GM21367 (cell line): ENCODE data around the gene GPR139.

Experiments
- ATAC-seq: cut with Tn5 transposase; IDR thresholded peaks from one replicate; pipeline ENCODE4 v1.9.1; 2021; ENCODE audit not compliant: unreplicated experiment

Gene GPR139

DNA sequence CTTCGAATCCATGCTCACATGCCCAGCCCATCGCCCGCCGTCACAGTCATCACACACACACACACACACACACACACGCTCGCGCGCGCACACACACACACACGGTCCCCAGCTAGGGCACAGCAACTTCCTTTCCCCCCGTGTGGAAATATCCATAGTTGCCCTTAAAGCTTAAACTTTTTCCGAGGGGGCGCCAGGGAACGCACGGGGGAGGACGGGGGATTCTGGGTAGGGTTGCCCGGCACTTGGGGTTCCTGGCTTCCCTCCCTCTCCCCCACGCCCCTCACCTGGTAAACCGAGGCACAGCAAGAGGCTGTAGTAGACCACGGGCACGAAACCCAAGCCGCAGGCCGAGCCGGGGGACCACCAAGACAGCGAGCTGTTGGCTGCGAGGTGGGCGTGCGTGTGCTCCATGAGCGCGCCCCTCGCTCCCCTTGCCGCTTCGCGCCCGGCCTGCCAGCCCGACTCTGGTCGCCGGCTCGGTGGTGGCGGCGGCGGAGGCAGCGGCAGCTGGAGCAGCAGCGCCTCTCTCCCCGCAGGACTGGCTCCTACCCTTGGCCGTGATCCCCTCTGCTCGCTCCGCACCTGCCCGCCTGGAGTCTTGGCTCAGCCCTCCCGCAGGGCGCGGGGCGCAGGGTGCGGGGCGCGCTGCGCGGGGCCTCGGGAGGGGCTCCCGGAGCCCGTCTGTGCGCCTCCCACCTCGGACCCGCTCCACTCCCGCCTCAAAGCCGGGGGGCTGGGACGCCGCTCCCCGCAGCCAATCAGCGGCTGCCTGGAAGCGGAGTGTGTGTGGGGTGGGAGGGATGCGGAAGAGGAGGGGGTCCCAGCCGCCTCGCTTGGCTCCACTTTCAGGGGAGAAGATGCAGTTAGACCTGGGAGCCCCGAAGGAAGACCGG, at the start of gene GPR139:
GPR139 (minus strand) TSS at position 688 of the 896 bp plus-strand sequence; CDS start at position 414, 274 bp downstream.
- no peak for ATAC-seq

- no peak for ATAC-seq
Observed at GRCh38 chr16:20122011-20122410, 48.3 kb upstream of the GPR139 start.

DNA sequence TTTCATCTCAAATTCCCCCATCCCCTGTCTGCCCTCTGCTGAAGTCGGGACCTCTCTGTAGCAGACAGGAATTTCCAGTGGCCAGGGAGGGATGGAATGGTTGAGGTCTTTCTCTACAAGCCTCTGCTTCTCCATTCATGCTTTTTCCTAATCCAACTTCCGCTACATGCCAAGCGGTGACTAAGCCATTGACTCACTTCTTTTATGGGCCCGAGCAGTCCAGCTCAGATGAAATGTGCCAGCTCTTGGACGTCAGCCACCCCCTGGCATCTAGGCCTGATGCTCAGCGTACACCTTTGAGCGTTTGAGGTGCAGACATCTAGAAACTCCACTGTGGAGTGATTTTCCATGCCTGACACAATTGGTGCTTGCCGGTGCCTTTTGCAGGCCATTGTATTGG, 40.7 kb upstream of the GPR139 start:
- no peak for ATAC-seq

- no peak for ATAC-seq
Observed at GRCh38 chr16:20111143-20111542, 37.5 kb upstream of the GPR139 start.

GRCh38 chr16:20107083-20107482, 33.4 kb upstream of the GPR139 start:
- ATAC-seq: no peak

- ATAC-seq: no peak
Observed at GRCh38 chr16:20104563-20105183, 31.0 kb upstream of the GPR139 start.

- no peak for ATAC-seq
Observed at GRCh38 chr16:20102521-20102920, 28.8 kb upstream of the GPR139 start.

GRCh38 chr16:20102021-20102420, 28.3 kb upstream of the GPR139 start:
- no peak for ATAC-seq

DNA sequence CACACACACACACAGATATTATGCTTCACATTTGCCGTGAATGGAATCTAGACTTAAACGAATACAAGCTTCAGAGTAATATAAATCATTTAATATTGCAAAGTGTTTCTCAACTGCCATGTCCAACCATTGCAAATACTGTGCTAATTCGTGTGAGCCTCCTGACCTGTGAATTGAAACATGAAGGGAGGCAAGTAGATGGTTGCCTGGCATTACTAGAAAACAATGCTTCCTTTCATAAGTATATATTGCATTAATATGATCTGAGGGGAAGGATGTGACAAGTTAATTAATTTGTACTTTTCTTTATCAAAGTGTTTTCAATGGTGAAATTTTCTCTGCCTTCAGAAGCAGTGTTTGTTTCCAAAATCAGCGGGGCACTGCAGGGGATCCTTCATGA, 25.7 kb upstream of the GPR139 start:
- no peak for ATAC-seq

- ATAC-seq: no peak
Observed at GRCh38 chr16:20094157-20094556, 20.5 kb upstream of the GPR139 start.

- ATAC-seq: no peak
Observed at GRCh38 chr16:20089246-20089965, 15.7 kb upstream of the GPR139 start.

- no peak for ATAC-seq
Observed at GRCh38 chr16:20084624-20085226, 11.0 kb upstream of the GPR139 start.

DNA sequence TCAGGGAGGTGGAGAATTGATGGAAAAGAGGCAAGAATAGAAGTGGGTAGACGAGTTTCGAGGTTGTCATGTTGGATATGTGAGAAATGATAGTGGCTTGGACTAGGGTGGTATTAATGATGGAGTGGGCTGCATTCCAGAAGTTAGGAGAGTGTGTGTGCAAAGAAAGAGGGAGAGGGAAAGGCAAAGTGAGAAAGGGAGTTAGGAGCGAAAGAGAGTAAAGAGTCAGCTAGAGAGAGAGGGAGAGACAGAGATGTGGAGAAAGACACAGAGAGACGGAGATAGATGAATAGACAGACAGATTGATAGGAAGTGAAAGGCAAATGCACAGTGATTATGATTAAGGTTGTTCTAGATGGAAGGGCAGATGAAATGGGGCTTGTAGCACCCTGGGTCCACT, 5.4 kb upstream of the GPR139 start:
- ATAC-seq: no peak

DNA sequence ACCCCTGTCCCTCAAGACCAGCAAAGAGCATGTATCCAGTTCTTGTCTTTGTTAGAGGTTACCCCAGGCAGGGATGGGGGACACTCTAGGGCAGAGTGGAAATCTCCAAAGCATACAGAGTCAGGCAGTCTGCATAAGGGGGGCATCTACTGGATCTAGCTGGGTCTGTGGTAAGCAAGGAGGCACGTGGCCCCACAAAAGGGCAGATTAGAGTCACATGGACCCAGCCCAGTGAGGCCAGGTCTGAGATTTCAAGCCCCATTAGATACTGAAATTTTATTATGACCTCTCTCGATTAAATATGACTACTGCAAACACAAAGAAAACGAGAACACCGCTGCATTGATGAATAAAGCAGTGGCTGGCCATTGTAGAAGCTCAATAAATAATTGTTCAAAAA, 1.6 kb upstream of the GPR139 start:
- ATAC-seq: no peak

- no peak for ATAC-seq
Observed at GRCh38 chr16:20074099-20074991, 655 bp upstream of the GPR139 start.

DNA sequence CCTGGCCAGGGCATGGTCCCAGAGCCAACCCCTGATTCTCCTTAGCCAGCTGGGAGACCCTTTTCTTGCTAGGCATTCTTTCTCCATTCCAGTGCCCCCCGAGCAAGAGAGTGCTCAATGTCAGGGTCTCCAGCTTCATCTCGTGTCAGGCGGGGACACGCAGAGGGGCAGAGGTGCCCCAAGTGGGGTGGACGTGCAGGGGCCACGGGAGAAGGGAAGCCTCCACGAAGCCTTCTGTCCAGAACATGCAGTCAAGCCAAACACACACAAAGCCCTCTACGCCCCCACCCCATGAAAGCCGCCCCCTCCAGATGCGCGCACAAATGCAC, 852 bp downstream of the GPR139 start:
- no peak for ATAC-seq

DNA sequence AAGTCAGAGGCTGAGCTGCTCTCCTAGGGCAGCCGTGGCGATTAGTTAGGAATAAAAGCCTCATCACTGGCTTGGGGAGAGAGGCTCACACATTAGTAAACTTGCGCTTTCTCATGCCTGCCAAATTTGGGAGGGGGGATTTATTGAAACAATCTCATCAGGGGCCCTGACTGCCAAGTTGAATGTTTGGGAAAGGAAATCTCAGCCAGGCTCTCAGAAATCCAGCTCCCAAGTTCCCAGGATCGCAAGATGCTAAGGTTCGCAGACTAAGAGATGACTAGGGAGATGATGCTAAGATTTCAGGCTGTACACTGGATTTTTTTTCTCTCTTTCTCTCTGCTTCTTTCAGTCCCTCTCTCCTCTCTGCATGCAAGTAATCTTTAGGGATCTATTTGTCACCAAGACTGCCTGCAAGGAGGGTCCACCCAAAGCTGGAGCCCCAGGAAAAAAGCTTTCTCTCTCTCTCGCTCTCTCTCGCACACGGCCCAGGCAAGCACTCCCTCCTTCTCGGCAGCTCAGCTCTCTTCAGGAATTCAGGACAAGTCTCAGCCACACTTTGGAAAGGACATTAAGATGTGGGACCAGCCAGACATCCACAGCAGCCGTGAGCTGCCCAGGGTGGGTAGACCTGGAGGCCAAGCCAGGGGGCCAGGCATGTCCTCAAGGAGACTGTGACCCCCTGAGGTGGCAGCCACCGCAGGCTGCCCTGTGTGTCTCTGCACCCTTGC, 1.4 kb downstream of the GPR139 start:
- no peak for ATAC-seq

DNA sequence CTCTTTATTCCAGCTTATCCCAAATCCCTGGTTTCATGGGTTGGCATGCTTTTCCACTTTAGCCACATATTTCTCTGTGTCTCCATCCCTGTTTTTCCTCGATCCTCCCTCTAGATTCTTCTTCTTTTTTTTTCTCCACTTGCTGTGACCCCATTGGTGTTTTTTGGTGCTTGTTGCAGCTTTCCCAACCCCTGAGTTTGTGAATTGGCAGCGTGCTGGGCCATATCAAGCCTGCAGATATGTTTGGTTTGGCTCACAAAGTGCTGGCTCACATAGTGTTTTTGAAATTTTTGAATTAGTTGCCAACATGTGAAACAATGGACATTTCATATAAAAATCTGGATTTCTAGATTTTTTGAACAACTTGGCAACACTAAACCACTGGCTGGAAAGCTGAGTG, 8.8 kb downstream of the GPR139 start:
- no peak for ATAC-seq

- ATAC-seq: no peak
Observed at GRCh38 chr16:20064520-20064919, 9.2 kb downstream of the GPR139 start.

DNA sequence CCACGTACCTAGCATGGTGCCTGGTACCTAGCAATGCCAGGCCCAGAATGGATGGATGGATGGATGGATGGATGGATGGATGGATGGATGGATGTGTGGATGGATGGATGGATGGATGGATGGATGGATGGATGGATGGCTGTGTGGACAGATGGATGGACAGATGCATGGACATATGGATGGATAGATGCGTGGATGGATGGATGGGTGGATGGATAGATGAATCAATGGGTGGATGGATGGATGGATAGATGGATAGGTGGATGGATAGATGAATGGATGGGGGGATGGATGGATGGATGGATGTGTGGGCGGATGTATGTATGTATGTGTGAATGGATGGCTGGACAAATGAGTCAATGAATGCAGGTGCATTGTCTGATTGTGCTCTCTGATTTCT, 12.6 kb downstream of the GPR139 start:
- no peak for ATAC-seq
